GM21423 (cell line): ENCODE measurements around the gene COX7A1.
"Not testable (repeated sequence)": the region's sequence is repeated elsewhere in the genome, so short reads cannot be mapped to it uniquely, and the experiment has no call there.

Experiments
- ATAC-seq: cut with Tn5 transposase; IDR thresholded peaks from one replicate; pipeline ENCODE4 v1.9.1; 2021; ENCODE audit warnings: mild to moderate bottlenecking, moderate library complexity; ENCODE audit not compliant: unreplicated experiment

COX7A1 gene

DNA sequence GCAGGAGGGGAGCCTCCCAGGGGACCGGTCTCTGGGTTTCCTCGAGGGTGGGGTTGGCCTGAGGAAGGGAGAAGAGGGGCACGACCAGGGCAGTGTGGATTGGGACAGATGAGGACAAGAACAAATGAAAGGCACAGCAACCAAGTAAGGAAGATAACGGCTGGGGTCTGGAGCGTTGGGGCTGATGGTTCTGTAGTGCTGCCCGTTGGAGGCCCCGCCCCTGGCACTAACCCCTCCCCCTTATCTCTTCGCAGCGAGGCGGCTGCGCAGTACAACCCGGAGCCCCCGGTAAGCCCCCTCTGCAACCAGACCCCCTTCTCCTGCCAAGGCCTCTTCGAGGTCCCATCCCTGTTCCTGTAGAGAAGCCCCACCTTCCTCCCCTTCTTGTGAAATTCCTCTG, 10.2 kb downstream of the COX7A1 start:
- no peak for ATAC-seq

DNA sequence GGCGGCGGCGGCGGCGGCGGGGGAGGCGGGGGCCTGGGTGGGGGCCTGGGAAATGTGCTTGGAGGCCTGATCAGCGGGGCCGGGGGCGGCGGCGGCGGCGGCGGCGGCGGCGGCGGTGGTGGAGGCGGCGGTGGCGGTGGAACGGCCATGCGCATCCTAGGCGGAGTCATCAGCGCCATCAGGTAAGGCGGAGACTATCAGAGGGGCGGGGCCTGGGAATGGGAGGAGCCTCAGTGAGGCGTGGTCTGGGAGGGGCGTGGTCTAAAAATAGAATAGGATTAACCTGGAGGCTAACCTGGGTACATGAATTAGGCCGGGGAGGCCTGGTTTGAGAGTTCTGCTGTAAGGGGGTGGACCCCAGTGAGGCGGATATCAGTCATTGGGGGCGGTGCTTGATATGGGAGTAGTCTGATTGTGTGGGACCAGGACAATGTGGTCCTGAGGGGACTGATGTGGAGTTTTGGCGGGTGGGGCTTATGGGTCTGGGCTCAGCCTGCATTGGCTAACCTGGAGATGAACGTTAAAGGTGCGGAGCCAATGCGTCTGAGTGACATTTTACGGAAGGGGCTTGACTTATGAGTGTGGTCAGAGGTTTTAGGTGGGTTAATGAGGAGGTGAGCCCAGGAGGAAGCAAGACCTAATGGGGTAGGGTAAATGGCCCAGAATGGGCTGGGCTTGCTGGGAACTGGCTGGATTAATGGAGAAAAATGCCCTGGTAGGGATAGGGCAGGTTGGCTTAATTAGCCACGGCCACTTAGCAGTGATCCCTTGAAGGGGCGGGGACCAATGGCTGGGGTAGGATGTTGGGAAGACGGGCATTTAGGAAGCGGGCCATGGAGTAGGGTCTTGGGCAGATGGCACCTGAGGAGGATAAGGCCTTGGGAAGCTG, 11.0 kb downstream of the COX7A1 start:
- peak; percentile 47 for ATAC-seq

- peak; percentile 12 for ATAC-seq
Observed at GRCh38 chr19:36140304-36141038, 11.8 kb downstream of the COX7A1 start.

GRCh38 chr19:36139473-36140303, 12.6 kb downstream of the COX7A1 start, which contains the start of gene CAPNS1:
Gene CAPNS1 (plus strand): TSS chr19:36140066. CDS start chr19:36141012, 946 bp downstream.
- peak; percentile 80 for ATAC-seq

DNA sequence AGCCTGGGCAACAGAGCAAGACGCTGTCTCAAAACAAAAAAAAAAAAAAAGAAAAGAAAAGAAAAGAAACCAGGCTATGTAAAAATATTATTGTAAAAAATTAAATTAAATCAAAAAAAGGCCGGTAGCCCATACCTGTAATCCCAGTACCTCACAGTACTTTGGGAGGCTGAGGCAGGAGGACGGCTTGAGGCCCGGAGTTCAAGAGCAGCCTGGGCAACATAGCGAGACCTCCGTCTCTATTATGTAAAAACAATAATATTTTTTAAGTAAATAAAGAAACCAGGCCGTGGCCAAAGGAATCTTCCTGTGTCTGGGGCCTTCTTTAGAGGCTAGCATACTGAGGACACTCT, 13.2 kb downstream of the COX7A1 start:
- no peak for ATAC-seq

GRCh38 chr19:36136964-36137686, 15.1 kb downstream of the COX7A1 start:
- no peak for ATAC-seq

- not testable (repeated sequence) for ATAC-seq
Observed at GRCh38 chr19:36134867-36135266, 17.4 kb downstream of the COX7A1 start.

DNA sequence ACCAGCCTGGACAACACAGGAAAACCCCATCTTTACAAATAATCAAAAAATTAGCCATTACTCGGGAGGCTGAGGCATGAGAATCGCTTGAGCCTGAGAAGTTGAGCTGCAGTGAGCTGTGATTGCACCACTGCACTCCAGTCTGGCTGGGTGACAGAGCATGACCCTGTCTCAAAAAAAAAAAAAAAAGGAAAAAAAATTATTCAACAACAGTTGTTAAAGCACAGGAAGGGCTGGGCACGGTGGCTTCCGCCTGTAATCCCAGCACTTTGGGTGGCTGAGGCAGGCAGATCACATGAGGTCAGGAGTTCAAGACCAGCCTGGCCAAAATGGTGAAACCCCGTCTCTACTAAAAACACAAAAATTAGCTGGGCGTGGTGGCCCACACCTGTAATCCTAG, 21.0 kb downstream of the COX7A1 start:
- ATAC-seq: not testable (repeated sequence)

DNA sequence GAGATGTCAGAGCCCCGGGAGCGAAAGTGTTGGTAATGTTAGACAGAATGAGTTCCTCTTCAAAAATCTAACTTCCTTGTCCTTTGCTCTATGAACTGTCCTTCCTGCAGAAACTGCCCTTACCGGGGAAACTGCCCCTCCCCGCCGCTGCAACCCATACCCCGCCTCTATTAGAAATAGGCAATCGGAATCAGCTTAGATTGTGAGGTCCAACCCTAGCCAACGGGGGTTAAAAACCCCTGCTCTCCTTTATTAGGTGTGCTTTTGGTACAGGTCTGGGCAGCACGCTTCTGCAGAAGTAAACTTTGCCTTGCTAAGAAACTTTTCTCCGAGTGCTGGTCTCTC, 23.9 kb downstream of the COX7A1 start:
- ATAC-seq: no peak

- no peak for ATAC-seq
Observed at GRCh38 chr19:36125557-36125956, 26.7 kb downstream of the COX7A1 start.

DNA sequence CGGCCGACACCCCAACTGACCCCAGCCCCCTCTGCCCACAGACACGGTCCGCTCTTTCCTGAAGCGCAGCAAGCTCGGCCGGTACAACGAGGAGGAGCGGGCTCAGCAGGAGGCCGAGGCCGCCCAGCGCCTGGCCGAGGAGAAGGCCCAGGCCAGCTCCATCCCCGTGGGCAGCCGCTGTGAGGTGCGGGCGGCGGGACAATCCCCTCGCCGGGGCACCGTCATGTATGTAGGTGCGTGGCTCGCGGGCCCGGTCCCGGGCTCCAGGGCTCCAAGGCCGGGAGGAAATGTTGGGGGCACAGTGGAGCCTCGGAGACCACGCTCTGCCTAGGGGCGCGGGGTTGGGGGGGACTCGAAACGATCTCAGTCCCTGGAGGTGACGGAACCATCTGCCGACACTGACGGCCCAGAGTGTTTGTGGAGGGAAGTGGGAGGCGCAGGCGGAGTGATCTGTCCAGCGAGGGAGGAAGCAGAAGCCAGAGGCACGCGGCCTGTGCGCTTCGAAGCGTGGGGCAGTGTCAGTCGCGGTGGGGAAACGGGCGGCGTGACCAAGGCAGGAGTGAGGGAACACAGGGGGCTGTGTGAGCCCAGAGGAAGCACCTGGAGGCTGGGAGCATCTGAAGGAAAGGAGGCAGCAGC, 30.6 kb downstream of the COX7A1 start:
- no peak for ATAC-seq

GRCh38 chr19:36120984-36121358, 31.3 kb downstream of the COX7A1 start:
- no peak for ATAC-seq

GRCh38 chr19:36120092-36120983, 31.9 kb downstream of the COX7A1 start:
- no peak for ATAC-seq

- ATAC-seq: no peak
Observed at GRCh38 chr19:36116344-36116637, 36.0 kb downstream of the COX7A1 start.

DNA sequence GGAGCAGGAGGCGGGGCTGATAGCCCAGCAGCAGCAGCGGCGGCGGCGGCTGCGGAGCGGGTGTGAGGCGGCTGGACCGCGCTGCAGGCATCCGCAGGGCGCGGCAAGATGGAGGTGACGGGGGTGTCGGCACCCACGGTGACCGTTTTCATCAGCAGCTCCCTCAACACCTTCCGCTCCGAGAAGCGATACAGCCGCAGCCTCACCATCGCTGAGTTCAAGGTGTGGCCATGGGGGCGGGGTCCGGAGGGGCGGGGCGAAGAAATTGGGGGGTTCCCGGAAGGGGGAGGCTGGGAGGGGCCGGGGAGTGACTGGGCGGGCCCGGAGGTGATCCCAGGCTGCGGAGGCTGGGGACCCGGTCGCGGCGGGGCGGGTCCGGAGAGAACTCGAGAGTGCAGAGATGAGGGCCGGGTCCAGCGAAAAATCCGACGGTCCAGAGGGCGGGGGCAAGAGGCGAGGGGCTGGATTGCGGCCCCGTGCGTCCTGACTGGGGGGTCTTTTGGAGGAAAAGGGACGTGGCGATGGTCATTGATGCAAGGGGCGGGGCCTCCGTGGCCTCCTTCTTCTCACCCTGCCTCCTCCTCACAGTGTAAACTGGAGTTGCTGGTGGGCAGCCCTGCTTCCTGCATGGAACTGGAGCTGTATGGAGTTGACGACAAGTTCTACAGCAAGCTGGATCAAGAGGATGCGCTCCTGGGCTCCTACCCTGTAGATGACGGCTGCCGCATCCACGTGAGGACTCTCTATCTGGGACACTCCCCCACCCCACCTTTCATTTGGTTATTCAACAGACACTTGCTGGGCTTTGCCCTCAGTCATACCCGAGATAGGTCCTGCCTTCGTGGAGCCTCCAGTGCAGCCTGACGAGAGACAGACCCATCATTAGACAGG, 36.5 kb downstream of the COX7A1 start, which contains the start of gene TBCB:
TSS of gene TBCB (plus strand) at position 16 of the 891 bp plus-strand sequence. CDS start at position 109, 93 bp downstream.
- ATAC-seq: no peak

GRCh38 chr19:36114721-36115452, 37.4 kb downstream of the COX7A1 start, which contains the start of gene POLR2I:
Gene POLR2I (minus strand): TSS chr19:36114875. CDS start chr19:36114856, 19 bp downstream.
- ATAC-seq: peak; percentile 73
